Spleen (tissue), 7 donors: ENCODE measurements around the gene IGSF23.

Experiments used
- CTCF ChIP-seq, 11 experiments: fragments of 200-600 bp in 7 of 11; fragments of 450-650 bp in 4 of 11; sonication (generic) in 4 of 11; IDR thresholded peaks in 8 of 11; conservative IDR thresholded peaks in 3 of 11; 1 replicate in 7 of 11; 2 replicates in 4 of 11; pipeline versions ENCODE4 v1.4.0 to v1.8.0; 2016 to 2021; ENCODE audit warnings: antibody characterized with exemption in 11 of 11, inconsistent platforms in 4 of 11, mild to moderate bottlenecking in 1 of 11
- POLR2A ChIP-seq, 3 donors: fragments of 450-650 bp; IDR thresholded peaks; one replicate each; pipeline ENCODE4 v1.5.1; 2017; ENCODE audit warnings: antibody characterized with exemption in 3 of 3, mild to moderate bottlenecking in 1 of 3
- POLR2AphosphoS5 ChIP-seq, 3 donors: sonication (generic); formaldehyde crosslinking; IDR thresholded peaks; one replicate each; pipeline ENCODE4 v1.5.1; 2017; ENCODE audit warnings: antibody characterized with exemption in 3 of 3
- donor health status: DM: no; HTN: no; CAD: no; lungs with moderate emphysema.
- donor health status: DM: no; HTN: no; CAD: no.
- donor health status: DM: no; HTN: no; CAD: no.

- TF ChIP-seq CTCF (IDR thresholded peaks at IDR 0.05 in 8 of 11, conservative IDR thresholded peaks at IDR 0.05 in 3 of 11) = no peak
- TF ChIP-seq POLR2A (IDR thresholded peaks at IDR 0.05) = no peak
- no peak for TF ChIP-seq POLR2AphosphoS5 (IDR thresholded peaks at IDR 0.05)
Measured at GRCh38 chr19:44597131-44597491, 16.3 kb upstream of the IGSF23 start.
